K562 (cell line): ENCODE data around the gene ERCC2. TPM values are rescaled to one million over a fixed set of nuclear protein-coding genes. Genes with fewer than 3 reads are reported as not detected.

Experiments
- C11orf30 ChIP-seq: fragments of 450-650 bp; IDR thresholded peaks from 2 replicates; pipeline ENCODE4 v1.6.1; 2016; ENCODE audit warnings: low read depth, mild to moderate bottlenecking
- CBX8 ChIP-seq: fragments of 200-600 bp; sonication (generic); IDR thresholded peaks from 2 replicates; pipeline ENCODE4 v1.6.1; 2012; ENCODE audit warnings: borderline replicate concordance, mixed run types, low read depth, mild to moderate bottlenecking, moderate library complexity, mixed read lengths, low read length, control low read depth, inconsistent platforms; ENCODE audit not compliant: poor library complexity, severe bottlenecking; ENCODE audit errors: extremely low read depth
- DDX20 ChIP-seq: fragments of 450-650 bp; IDR thresholded peaks from 2 replicates; pipeline ENCODE4 v1.6.1; 2016; ENCODE audit warnings: missing genetic modification characterization, low read depth, mild to moderate bottlenecking, missing compliant biosample characterization, moderate library complexity
- DMBX1 ChIP-seq: fragments of 250-450 bp; sonication (Bioruptor Pico); IDR thresholded peaks from 2 replicates; pipeline ENCODE4 v1.8.0; 2022; ENCODE audit warnings: inconsistent platforms, mild to moderate bottlenecking, moderate library complexity, borderline replicate concordance
- EP300 ChIP-seq: IDR thresholded peaks from 2 replicates; pipeline ENCODE4 v1.6.1; 2012; ENCODE audit warnings: low read length, improper control_type of control experiment
- ETV5 ChIP-seq: sonication (generic); formaldehyde crosslinking; IDR thresholded peaks from 2 replicates; pipeline ENCODE4 v1.4.0; 2020; ENCODE audit warnings: low read depth, mild to moderate bottlenecking, missing genetic modification reagents
- HMBOX1 ChIP-seq: sonication (generic); IDR thresholded peaks from 2 replicates; pipeline ENCODE4 v1.6.1; 2016
- HNRNPUL1 ChIP-seq: fragments of 200-400 bp; formaldehyde crosslinking; IDR thresholded peaks from 2 replicates; pipeline ENCODE4 v1.6.1; 2017; ENCODE audit warnings: low read length
- MEF2A ChIP-seq: IDR thresholded peaks from 2 replicates; pipeline ENCODE4 v1.6.1; 2011; ENCODE audit warnings: low read depth, mild to moderate bottlenecking, low read length, moderate library complexity; ENCODE audit not compliant: control insufficient read depth
- MTA2 ChIP-seq: fragments of 450-650 bp; IDR thresholded peaks from 2 replicates; pipeline ENCODE4 v1.6.1; 2016; ENCODE audit warnings: low read depth
- RBM22 ChIP-seq: fragments of 200-400 bp; formaldehyde crosslinking; IDR thresholded peaks from 2 replicates; pipeline ENCODE4 v1.6.1; 2018; ENCODE audit warnings: low read length, low read depth; ENCODE audit not compliant: poor library complexity, severe bottlenecking
- VEZF1 ChIP-seq: fragments of 200-800 bp; sonication (Bioruptor generic); IDR thresholded peaks from 2 replicates; pipeline ENCODE4 v1.6.1; 2017; ENCODE audit warnings: missing genetic modification characterization, missing compliant biosample characterization
- ZNF12 ChIP-seq: sonication (generic); formaldehyde crosslinking; IDR thresholded peaks from 2 replicates; pipeline ENCODE4 v1.4.0; 2020; ENCODE audit warnings: mild to moderate bottlenecking, missing genetic modification reagents
- ZNF134 ChIP-seq: fragments of 250-450 bp; sonication (Bioruptor Pico); conservative IDR thresholded peaks from 2 replicates; pipeline ENCODE4 v1.4.0; 2020
- ZNF407 ChIP-seq: fragments of 450-650 bp; IDR thresholded peaks from 2 replicates; pipeline ENCODE4 v1.6.1; 2016; ENCODE audit warnings: low read depth
- ZNF408 ChIP-seq: fragments of 250-450 bp; sonication (Bioruptor Pico); IDR thresholded peaks from 2 replicates; pipeline ENCODE4 v1.4.0; 2020; ENCODE audit warnings: low read depth, mild to moderate bottlenecking, moderate library complexity
- ZNF431 ChIP-seq: sonication (generic); formaldehyde crosslinking; IDR thresholded peaks from 2 replicates; pipeline ENCODE4 v1.8.0; 2022; ENCODE audit warnings: mild to moderate bottlenecking, missing genetic modification reagents
- ZNF583 ChIP-seq: fragments of 250-450 bp; sonication (Bioruptor Pico); IDR thresholded peaks from 2 replicates; pipeline ENCODE4 v1.4.0; 2020
- polyA plus RNA-seq, 8 experiments: library from polyadenylated mRNA; depleted of rRNA in 4 of 8; stranded (reverse) in 5 of 8; unstranded in 3 of 8; fragments of >200 nt; fragmentation: Nextera tagmentation in 2 of 8; fragmentation: Illumina TruSeq in 1 of 8; extraction: Ambion mirVana in 2 of 8; extraction: Trizol in 1 of 8; gene quantifications; 2 replicates each; pipeline versions ENCODE4 v1.2.1 to v1.2.3, GENCODE V29; 2011 to 2014; ENCODE audit warnings: inconsistent platforms in 1 of 8, missing spikeins in 1 of 8
- total RNA-seq, 7 experiments: library from RNA; depleted of rRNA in 6 of 7; stranded (reverse); fragments of >200 nt in 6 of 7; fragmentation: Illumina TruSeq in 2 of 7; extraction: Trizol in 2 of 7; gene quantifications; 2 replicates each; pipeline versions ENCODE4 v1.2.1 to v1.2.3, GENCODE V29; 2011 to 2021; ENCODE audit warnings: low replicate concordance in 1 of 7

Gene ERCC2
- total and polyA plus RNA-seq, 9 of the 15 experiments (the other 6 are each of a cell fraction or from before 2014, with no cell fraction given), result 2.2 to 55.9 (median 23.4) TPM

- TF ChIP-seq ZNF407 (no peak), ZNF134 (CRISPR knock-in tag) (no peak), ETV5 (CRISPR knock-in tag) (no peak), ZNF583 (no peak), MEF2A (no peak), VEZF1 (CRISPR knock-in tag) (peak; percentile 65), CBX8 (no peak), RBM22 (no peak), DMBX1 (CRISPR knock-in tag) (peak; percentile 12), ZNF12 (CRISPR knock-in tag) (no peak), ZNF408 (CRISPR knock-in tag) (no peak), C11orf30 (no peak), HMBOX1 (no peak), EP300 (no peak; the same call in 1 of the 2 replicates), ZNF431 (CRISPR knock-in tag) (no peak), MTA2 (peak; percentile 70), HNRNPUL1 (no peak), DDX20 (tag) (no peak)
These were observed 35.3 kb upstream of the ERCC2 start (continued) for GRCh38 chr19:45405435-45406225.
